CD4-positive, alpha-beta T cell treated with Interleukin-6 at 100 ng/mL for 8 hours (primary cell): ENCODE results near the gene VSIG1.

Experiments used
- DNase-seq: peaks from one replicate; pipeline ENCODE4 v3.0.0-alpha.2; 2020; ENCODE audit warnings: mixed read lengths, low spot score

Gene VSIG1

GRCh38 chrX:108064613-108065012 lies 19.7 kb downstream of the VSIG1 start:
- no peak for DNase-seq

GRCh38 chrX:108068121-108068520 lies 23.3 kb downstream of the VSIG1 start:
- no peak for DNase-seq

- no peak for DNase-seq
Measured at GRCh38 chrX:108070891-108071290, 26.0 kb downstream of the VSIG1 start.

- DNase-seq, result no peak
Measured at GRCh38 chrX:108071578-108071977, 26.7 kb downstream of the VSIG1 start.

- no peak for DNase-seq
Measured at GRCh38 chrX:108072746-108073145, 27.9 kb downstream of the VSIG1 start.

- no peak for DNase-seq
Measured at GRCh38 chrX:108081110-108081509, 36.2 kb downstream of the VSIG1 start.

- DNase-seq, result no peak
Measured at GRCh38 chrX:108087792-108088191, 42.9 kb downstream of the VSIG1 start.

GRCh38 chrX:108088511-108088910 lies 43.6 kb downstream of the VSIG1 start:
- no peak for DNase-seq

- no peak for DNase-seq
Measured at GRCh38 chrX:108090491-108091263, 45.8 kb downstream of the VSIG1 start.

- peak; percentile 86 for DNase-seq
Measured at GRCh38 chrX:108091264-108091877, 46.5 kb downstream of the VSIG1 start, which contains the start of the genes ATG4A and PSMD10. ATG4A (plus strand) TSS chrX:108091778; CDS start chrX:108091827, 49 bp downstream. PSMD10 (minus strand) TSS chrX:108091542; CDS start chrX:108091520, 22 bp downstream.

GRCh38 chrX:108091878-108092291 lies 47.0 kb downstream of the VSIG1 start:
- no peak for DNase-seq

- DNase-seq, result no peak
Measured at GRCh38 chrX:108097380-108097779, 52.5 kb downstream of the VSIG1 start.

GRCh38 chrX:108105473-108105872 lies 60.6 kb downstream of the VSIG1 start:
- DNase-seq, result no peak

GRCh38 chrX:108114541-108114940 lies 69.7 kb downstream of the VSIG1 start:
- no peak for DNase-seq

- no peak for DNase-seq
Measured at GRCh38 chrX:108117988-108118387, 73.1 kb downstream of the VSIG1 start.

GRCh38 chrX:108121291-108121690 lies 76.4 kb downstream of the VSIG1 start:
- DNase-seq, result no peak

GRCh38 chrX:108122748-108123147 lies 77.9 kb downstream of the VSIG1 start:
- no peak for DNase-seq

GRCh38 chrX:108123591-108124366 lies 78.9 kb downstream of the VSIG1 start:
- no peak for DNase-seq

- DNase-seq, result no peak
Measured at GRCh38 chrX:108126661-108127060, 81.8 kb downstream of the VSIG1 start.

GRCh38 chrX:108127152-108127551 lies 82.3 kb downstream of the VSIG1 start:
- no peak for DNase-seq
